IMR-90 (cell line): ENCODE results near the gene FGF21. TPM values are rescaled to one million over a fixed set of nuclear protein-coding genes. Genes with fewer than 3 reads are reported as not detected.

Experiments
- ATAC-seq: fragments of 200-7000 bp; cut with Tn5 transposase; 2 replicates; pipeline ENCODE4 v1.9.1; 2020; ENCODE audit warnings: low read depth, mild to moderate bottlenecking, moderate library complexity
- BruUV-seq: library from RNA; stranded (reverse); fragments of 400-500 nt; replicated peaks from 2 replicates; lab custom pipeline; 2021; lab: Mats Ljungman, UMichigan
- CTCF ChIA-PET: fragments of 300-600 bp; formaldehyde crosslinking; extraction: SDS; loops from one replicate; lab custom pipeline; 2021; ENCODE audit warnings: antibody characterized with exemption; lab: Yijun Ruan, JAX
- POLR2A ChIA-PET: fragments of 300-600 bp; sonication (Branson Sonifier 250); formaldehyde crosslinking; loops from one replicate; lab custom pipeline; 2022; ENCODE audit warnings: antibody characterized with exemption; ENCODE audit not compliant: unreplicated experiment; lab: Charles Lee
- DNase-seq: peaks from one replicate; pipeline ENCODE4 v3.0.0; 2013
- H2AFZ ChIP-seq: replicated peaks from 2 replicates; pipeline ENCODE3; 2013; ENCODE audit warnings: low read length, mild to moderate bottlenecking; ENCODE audit not compliant: poor library complexity
- H2AK5ac ChIP-seq: 2 replicates; pipeline ENCODE4 v1.6.1; 2013; ENCODE audit warnings: low read depth, low read length, inconsistent platforms
- H2AK9ac ChIP-seq: replicated peaks from 2 replicates; pipeline ENCODE3; 2013; ENCODE audit warnings: mild to moderate bottlenecking, low read depth, low read length, moderate library complexity; ENCODE audit not compliant: poor library complexity
- H2BK120ac ChIP-seq: 2 replicates; pipeline ENCODE4 v1.6.1; 2013; ENCODE audit warnings: low read depth, low read length, inconsistent platforms
- H2BK15ac ChIP-seq: 3 replicates; pipeline ENCODE4 v1.6.1; 2013; ENCODE audit warnings: low read depth, low read length, inconsistent platforms
- H2BK20ac ChIP-seq: 2 replicates; pipeline ENCODE4 v1.6.1; 2013; ENCODE audit warnings: low read depth, mild to moderate bottlenecking, inconsistent platforms, low read length, moderate library complexity
- H2BK5ac ChIP-seq: 2 replicates; pipeline ENCODE4 v1.6.1; 2013; ENCODE audit warnings: mild to moderate bottlenecking, low read depth, low read length, inconsistent platforms; ENCODE audit not compliant: poor library complexity, severe bottlenecking
- H3K14ac ChIP-seq: replicated peaks from 2 replicates; pipeline ENCODE4 v1.6.1; 2013; ENCODE audit warnings: low read depth, low read length, inconsistent platforms
- H3K18ac ChIP-seq: 2 replicates; pipeline ENCODE4 v1.6.1; 2013; ENCODE audit warnings: low read depth, low read length, control low read depth
- H3K23ac ChIP-seq: 2 replicates; pipeline ENCODE4 v1.6.1; 2013; ENCODE audit warnings: low read depth, low read length, inconsistent platforms
- H3K27ac ChIP-seq: 2 replicates; pipeline ENCODE4 v1.5.1; 2013; ENCODE audit warnings: mild to moderate bottlenecking, control low read depth, low read length; ENCODE audit not compliant: insufficient read depth
- H3K27me3 ChIP-seq: 2 replicates; pipeline ENCODE4 v1.6.1; 2013; ENCODE audit warnings: low read length; ENCODE audit not compliant: control insufficient read depth, insufficient read depth
- H3K36me3 ChIP-seq: 2 replicates; pipeline ENCODE4 v1.6.1; 2013; ENCODE audit warnings: low read length, mixed read lengths; ENCODE audit not compliant: control insufficient read depth, insufficient read depth
- H3K4ac ChIP-seq: 2 replicates; pipeline ENCODE4 v1.6.1; 2013; ENCODE audit warnings: low read depth, low read length, inconsistent platforms
- H3K4me1 ChIP-seq: 2 replicates; pipeline ENCODE4 v1.6.1; 2013; ENCODE audit warnings: low read length, mixed read lengths; ENCODE audit not compliant: control insufficient read depth, insufficient read depth
- H3K4me2 ChIP-seq: 2 replicates; pipeline ENCODE4 v1.6.1; 2013; ENCODE audit warnings: low read depth, mild to moderate bottlenecking, control low read depth, low read length, moderate library complexity
- H3K4me3 ChIP-seq: 2 replicates; pipeline ENCODE4 v1.5.1; 2013; ENCODE audit warnings: low read depth, mild to moderate bottlenecking, control low read depth, low read length, moderate library complexity; ENCODE audit not compliant: insufficient read depth
- H3K56ac ChIP-seq: 2 replicates; pipeline ENCODE4 v1.6.1; 2013; ENCODE audit warnings: low read length, inconsistent platforms; ENCODE audit not compliant: insufficient read depth; ENCODE audit errors: extremely low read depth
- H3K79me1 ChIP-seq, 2 experiments: 2 replicates each; pipeline ENCODE4 v1.6.1; 2013; ENCODE audit warnings: low read length in 2 of 2, inconsistent platforms in 1 of 2, low read depth in 1 of 2
- H3K9ac ChIP-seq: 2 replicates; pipeline ENCODE4 v1.6.1; 2013; ENCODE audit warnings: low read depth, low read length, control low read depth
- H3K9me1 ChIP-seq: 2 replicates; pipeline ENCODE4 v1.6.1; 2013; ENCODE audit warnings: low read length, inconsistent platforms; ENCODE audit not compliant: insufficient read depth
- H3K9me3 ChIP-seq: 2 replicates; pipeline ENCODE4 v1.6.1; 2013; ENCODE audit warnings: low read length; ENCODE audit not compliant: control insufficient read depth, insufficient read depth
- H4K20me1 ChIP-seq: 2 replicates; pipeline ENCODE4 v1.6.1; 2013; ENCODE audit warnings: low read length, inconsistent platforms; ENCODE audit not compliant: insufficient read depth
- H4K5ac ChIP-seq: 2 replicates; pipeline ENCODE4 v1.6.1; 2013; ENCODE audit warnings: mild to moderate bottlenecking, low read depth, low read length, control low read depth
- H4K8ac ChIP-seq, 2 experiments: 2 replicates each; pipeline ENCODE4 v1.6.1; 2013; ENCODE audit warnings: low read depth in 2 of 2, low read length in 2 of 2, control low read depth in 1 of 2, inconsistent platforms in 1 of 2
- H4K91ac ChIP-seq: 2 replicates; pipeline ENCODE4 v1.6.1; 2013; ENCODE audit warnings: low read depth, low read length, inconsistent platforms; ENCODE audit not compliant: insufficient read depth
- BHLHE40 ChIP-seq: fragments of 150-350 bp; IDR thresholded peaks from 2 replicates; pipeline ENCODE4 v1.6.1; 2016; ENCODE audit warnings: mild to moderate bottlenecking, low read depth, low read length
- CEBPB ChIP-seq: IDR thresholded peaks from 2 replicates; pipeline ENCODE4 v1.6.1; 2012; ENCODE audit warnings: low read depth, low read length, improper control_type of control experiment
- CHD1 ChIP-seq: IDR thresholded peaks from 2 replicates; pipeline ENCODE4 v1.6.1; 2012; ENCODE audit warnings: low read depth, low read length, improper control_type of control experiment
- FOS ChIP-seq: fragments of 150-350 bp; IDR thresholded peaks from 2 replicates; pipeline ENCODE4 v1.6.1; 2016; ENCODE audit warnings: low read depth, low read length
- MAFK ChIP-seq: IDR thresholded peaks from 2 replicates; pipeline ENCODE4 v1.6.1; 2012; ENCODE audit warnings: low read depth, low read length, improper control_type of control experiment
- MAZ ChIP-seq: IDR thresholded peaks from 2 replicates; pipeline ENCODE4 v1.6.1; 2012; ENCODE audit warnings: low read depth, mild to moderate bottlenecking, low read length, improper control_type of control experiment, moderate library complexity, borderline replicate concordance
- MXI1 ChIP-seq: IDR thresholded peaks from 2 replicates; pipeline ENCODE4 v1.6.1; 2012; ENCODE audit warnings: low read depth, mild to moderate bottlenecking, low read length, moderate library complexity, borderline replicate concordance
- NFE2L2 ChIP-seq: fragments of 150-350 bp; IDR thresholded peaks from 2 replicates; pipeline ENCODE4 v1.6.1; 2016; ENCODE audit warnings: low read depth, mild to moderate bottlenecking, low read length
- POLR2A ChIP-seq: IDR thresholded peaks from 2 replicates; pipeline ENCODE4 v1.6.1; 2012; ENCODE audit warnings: mild to moderate bottlenecking, low read depth, low read length
- RAD21 ChIP-seq: IDR thresholded peaks from 2 replicates; pipeline ENCODE4 v1.6.1; 2012; ENCODE audit warnings: low read length, improper control_type of control experiment
- RCOR1 ChIP-seq: IDR thresholded peaks from 2 replicates; pipeline ENCODE4 v1.6.1; 2012; ENCODE audit warnings: mild to moderate bottlenecking, low read length, improper control_type of control experiment; ENCODE audit not compliant: insufficient replicate concordance
- RFX5 ChIP-seq: IDR thresholded peaks from 2 replicates; pipeline ENCODE4 v1.8.0; 2012; ENCODE audit warnings: low read depth, mild to moderate bottlenecking, low read length, moderate library complexity
- SMC3 ChIP-seq: fragments of 150-350 bp; IDR thresholded peaks from 2 replicates; pipeline ENCODE4 v1.6.1; 2016; ENCODE audit warnings: low read depth, mild to moderate bottlenecking, antibody characterized with exemption, low read length, moderate library complexity
- WGBS, 2 experiments: methylation state at CpG; one replicate each; pipeline versions ENCODE4 v1.1.5 to v1.1.7; 2013; ENCODE audit warnings: missing lambda C conversion rate in 2 of 2; ENCODE audit not compliant: insufficient read length in 1 of 2; ENCODE audit errors: extremely low coverage in 2 of 2; 5-methylcytosine and 5-hydroxymethylcytosine counted together
- dilution Hi-C: fragments of 300-500 bp; cut with HindIII; formaldehyde crosslinking; loops from one replicate; pipeline ENCODE4 v1.14.3; 2018; ENCODE audit warnings: low sequenced_read_pairs; ENCODE audit not compliant: unreplicated experiment
- in situ Hi-C: fragments of 300-500 bp; cut with MboI; formaldehyde crosslinking; loops from 3 replicates; pipeline ENCODE4 v1.14.3; 2019; ENCODE audit warnings: low sequenced_read_pairs, inconsistent platforms, mixed read lengths
- intact Hi-C: fragments of 100-400 bp; cut with micrococcal nuclease; formaldehyde crosslinking; loops from 2 replicates; pipeline ENCODE4 v1.10.0; 2022
- polyA plus RNA-seq, 3 experiments: library from polyadenylated mRNA; depleted of rRNA; stranded (reverse); fragments of >200 nt; gene quantifications; 2 replicates each; pipeline ENCODE4 v1.2.3, GENCODE V29; 2012; ENCODE audit warnings: low replicate concordance in 1 of 3
- total RNA-seq: library from RNA; depleted of rRNA; stranded (reverse); fragments of >200 nt; gene quantifications from 2 replicates; pipeline ENCODE4 v1.2.3, GENCODE V29; 2012
- TF ChIP-seq, protein P1 (sequence below): fragments of 150-350 bp; IDR thresholded peaks from 2 replicates; pipeline ENCODE4 v1.6.1; 2016; ENCODE audit warnings: low read depth, mild to moderate bottlenecking, low read length, moderate library complexity, borderline replicate concordance
- TF ChIP-seq, protein P2 (sequence below): conservative IDR thresholded peaks from 2 replicates; pipeline ENCODE4 v1.5.1; 2012; ENCODE audit warnings: mild to moderate bottlenecking, low read depth, low read length, improper control_type of control experiment
- TF ChIP-seq, protein P3 (sequence below): fragments of 150-350 bp; IDR thresholded peaks from 2 replicates; pipeline ENCODE4 v1.6.1; 2017; ENCODE audit warnings: mild to moderate bottlenecking, antibody characterized with exemption, low read length, low read depth

Gene FGF21
- total and polyA plus RNA-seq, 2 of the 4 experiments (the other 2 are of a cell fraction) = not detected

DNA sequence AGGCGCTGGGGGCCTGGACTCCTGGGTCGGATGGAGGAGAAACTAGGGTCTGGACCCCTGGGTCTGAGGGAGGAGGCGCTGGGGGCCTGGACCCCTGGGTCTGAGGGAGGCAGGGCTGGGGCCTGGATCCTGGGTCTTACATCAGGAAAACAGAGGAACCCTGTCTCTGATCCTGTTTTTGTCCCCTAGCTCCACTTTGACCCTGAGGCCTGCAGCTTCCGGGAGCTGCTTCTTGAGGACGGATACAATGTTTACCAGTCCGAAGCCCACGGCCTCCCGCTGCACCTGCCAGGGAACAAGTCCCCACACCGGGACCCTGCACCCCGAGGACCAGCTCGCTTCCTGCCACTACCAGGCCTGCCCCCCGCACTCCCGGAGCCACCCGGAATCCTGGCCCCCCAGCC is 2.4 kb downstream of the FGF21 start:
- Histone ChIP-seq H3K27me3 (peaks cover 34% of the 10 kb centered on the region), H3K18ac (no peak overlapping the region), H3K23ac (no peak overlapping the region), H3K79me1 (no peaks in the 10 kb centered on the region), H4K8ac (no peak overlapping the region), H2AK9ac (no peak overlapping the region), H2BK120ac (no peak overlapping the region), H2AFZ (no peak overlapping the region), H3K9me3 (no peaks in the 10 kb centered on the region), H3K4me1 (peaks cover 2% of the 10 kb centered on the region; the same call in 1 of the 2 replicates), H4K91ac (no peak overlapping the region), H3K36me3 (no peaks in the 10 kb centered on the region), H3K4me3 (no peak overlapping the region), H3K9ac (no peak overlapping the region), H3K4ac (no peak overlapping the region), H4K20me1 (no peaks in the 10 kb centered on the region), H3K9me1 (no peaks in the 10 kb centered on the region), H3K27ac (no peak overlapping the region), H2AK5ac (no peak overlapping the region), H3K14ac (no peak overlapping the region), H2BK5ac (no peak overlapping the region), H2BK15ac (no peak overlapping the region), H3K56ac (no peak overlapping the region), H3K4me2 (no peak overlapping the region), H2BK20ac (no peak overlapping the region), H4K5ac (no peak overlapping the region)
- BruUV-seq = no TSS peak
- POLR2A ChIA-PET = no interaction called here
- no CpG with 5 or more reads among the region's 14 CpGs for WGBS, 2 experiments
- CTCF ChIA-PET = no interaction called here
- TF ChIP-seq, protein P1, sequence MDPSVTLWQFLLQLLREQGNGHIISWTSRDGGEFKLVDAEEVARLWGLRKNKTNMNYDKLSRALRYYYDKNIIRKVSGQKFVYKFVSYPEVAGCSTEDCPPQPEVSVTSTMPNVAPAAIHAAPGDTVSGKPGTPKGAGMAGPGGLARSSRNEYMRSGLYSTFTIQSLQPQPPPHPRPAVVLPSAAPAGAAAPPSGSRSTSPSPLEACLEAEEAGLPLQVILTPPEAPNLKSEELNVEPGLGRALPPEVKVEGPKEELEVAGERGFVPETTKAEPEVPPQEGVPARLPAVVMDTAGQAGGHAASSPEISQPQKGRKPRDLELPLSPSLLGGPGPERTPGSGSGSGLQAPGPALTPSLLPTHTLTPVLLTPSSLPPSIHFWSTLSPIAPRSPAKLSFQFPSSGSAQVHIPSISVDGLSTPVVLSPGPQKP = no peak
- TF ChIP-seq RCOR1 = no peak
- no peak for TF ChIP-seq NFE2L2
- TF ChIP-seq, protein P2, sequence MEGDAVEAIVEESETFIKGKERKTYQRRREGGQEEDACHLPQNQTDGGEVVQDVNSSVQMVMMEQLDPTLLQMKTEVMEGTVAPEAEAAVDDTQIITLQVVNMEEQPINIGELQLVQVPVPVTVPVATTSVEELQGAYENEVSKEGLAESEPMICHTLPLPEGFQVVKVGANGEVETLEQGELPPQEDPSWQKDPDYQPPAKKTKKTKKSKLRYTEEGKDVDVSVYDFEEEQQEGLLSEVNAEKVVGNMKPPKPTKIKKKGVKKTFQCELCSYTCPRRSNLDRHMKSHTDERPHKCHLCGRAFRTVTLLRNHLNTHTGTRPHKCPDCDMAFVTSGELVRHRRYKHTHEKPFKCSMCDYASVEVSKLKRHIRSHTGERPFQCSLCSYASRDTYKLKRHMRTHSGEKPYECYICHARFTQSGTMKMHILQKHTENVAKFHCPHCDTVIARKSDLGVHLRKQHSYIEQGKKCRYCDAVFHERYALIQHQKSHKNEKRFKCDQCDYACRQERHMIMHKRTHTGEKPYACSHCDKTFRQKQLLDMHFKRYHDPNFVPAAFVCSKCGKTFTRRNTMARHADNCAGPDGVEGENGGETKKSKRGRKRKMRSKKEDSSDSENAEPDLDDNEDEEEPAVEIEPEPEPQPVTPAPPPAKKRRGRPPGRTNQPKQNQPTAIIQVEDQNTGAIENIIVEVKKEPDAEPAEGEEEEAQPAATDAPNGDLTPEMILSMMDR = no peak
- TF ChIP-seq RAD21 = no peak
- TF ChIP-seq MAZ = no peak
- TF ChIP-seq CEBPB = no peak
- TF ChIP-seq FOS = no peak
- no peak for TF ChIP-seq MAFK
- no peak for TF ChIP-seq BHLHE40
- no peak for TF ChIP-seq SMC3
- TF ChIP-seq, protein P3, sequence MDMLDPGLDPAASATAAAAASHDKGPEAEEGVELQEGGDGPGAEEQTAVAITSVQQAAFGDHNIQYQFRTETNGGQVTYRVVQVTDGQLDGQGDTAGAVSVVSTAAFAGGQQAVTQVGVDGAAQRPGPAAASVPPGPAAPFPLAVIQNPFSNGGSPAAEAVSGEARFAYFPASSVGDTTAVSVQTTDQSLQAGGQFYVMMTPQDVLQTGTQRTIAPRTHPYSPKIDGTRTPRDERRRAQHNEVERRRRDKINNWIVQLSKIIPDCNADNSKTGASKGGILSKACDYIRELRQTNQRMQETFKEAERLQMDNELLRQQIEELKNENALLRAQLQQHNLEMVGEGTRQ = no peak
- TF ChIP-seq MXI1 = no peak
- no peak for TF ChIP-seq CHD1
- TF ChIP-seq POLR2A = no peak
- no peak for TF ChIP-seq RFX5
- in situ Hi-C loops (no loop called here), intact Hi-C loops (no loop called here), dilution Hi-C loops (no loop called here)
- DNase-seq (no peak), ATAC-seq (no peak)
